ENCODE data around the gene SMPDL3B. TPM values are rescaled to one million over a fixed set of nuclear protein-coding genes. Genes with fewer than 3 reads are reported as not detected.

Gene SMPDL3B
- total RNA-seq, 1 experiment from 2014 or later: 51.3 TPM

- peaks cover 15 to 71% (median 53%) of the 10 kb centered on the region in 3 experiments; a peak in 6 of 7 replicates for H3K36me3 Mint-ChIP-seq (ENCODE audit: insufficient read depth in 1 of 3, low read depth in 3 of 3)
- H4K5ac ChIP-seq (ENCODE audit: insufficient read length, low read depth, low read length): no peak overlapping the region
- WGBS (ENCODE audit: extremely low coverage, insufficient read length, low lambda C conversion rate): no CpG with 5 or more reads among the region's 6 CpGs
- no peak overlapping the region for H3K23ac ChIP-seq (ENCODE audit: insufficient read length, low read depth, low read length)
- no peaks in the 10 kb centered on the region for H3K9me3 Mint-ChIP-seq
- H4K20me1 ChIP-seq (ENCODE audit: control insufficient read depth, insufficient read depth, insufficient read length): no peaks in the 10 kb centered on the region
- H3K18ac ChIP-seq (ENCODE audit: insufficient read length, low read depth, low read length): no peak overlapping the region
- no peak overlapping the region for H2AFZ ChIP-seq (ENCODE audit: low read length)
- no peak overlapping the region for H2BK20ac ChIP-seq (ENCODE audit: low read depth, low read length, poor library complexity, severe bottlenecking)
- no peak overlapping the region for H3K4me2 ChIP-seq (ENCODE audit: insufficient read depth, insufficient read length, low read length)
- H3K14ac ChIP-seq (ENCODE audit: insufficient read depth, low read length): no peak overlapping the region
- H2BK12ac ChIP-seq (ENCODE audit: insufficient read length, low read depth, low read length): no peak overlapping the region
- no peak overlapping the region for H2BK15ac ChIP-seq (ENCODE audit: low read depth, low read length)
- no peaks in the 10 kb centered on the region for H3K79me1 ChIP-seq (ENCODE audit: insufficient read depth, low read depth, low read length, poor library complexity, severe bottlenecking)
- H3K23me2 ChIP-seq (ENCODE audit: insufficient read length, low read depth, low read length, poor library complexity, severe bottlenecking): no peaks in the 10 kb centered on the region
- no peak for DNase-seq
- no peaks in the 10 kb centered on the region for H3K27me3 ChIP-seq (ENCODE audit: insufficient read depth, low read length)
- H3K4ac ChIP-seq (ENCODE audit: low read depth, low read length): no peak overlapping the region
- H3K27ac ChIP-seq (ENCODE audit: insufficient read length, low read depth, low read length): no peak overlapping the region
- H3T11ph ChIP-seq (ENCODE audit: low read length): no peak overlapping the region
- no peak overlapping the region for H3K56ac ChIP-seq (ENCODE audit: insufficient read length, low read depth, low read length)
- H3K9me3 ChIP-seq (ENCODE audit: control insufficient read depth, low read depth, low read length): no peaks in the 10 kb centered on the region
- H3K9ac ChIP-seq (ENCODE audit: extremely low read depth, insufficient read length, low read length): no peak overlapping the region
- no peak for TF ChIP-seq CTCF (conservative IDR thresholded peaks at IDR 0.05)
- H3K4me1 ChIP-seq (ENCODE audit: insufficient read depth, low read length): no peaks in the 10 kb centered on the region
- H4K8ac ChIP-seq (replicated peaks; ENCODE audit: insufficient read length, low read depth, low read length): no peak overlapping the region
- H3K79me2 ChIP-seq (ENCODE audit: insufficient read depth, low read length): no peaks in the 10 kb centered on the region
- no peaks in the 10 kb centered on the region for H3K27me3 Mint-ChIP-seq (ENCODE audit: low read depth)
- H3K4me1 Mint-ChIP-seq: no peaks in the 10 kb centered on the region
- no peak overlapping the region for H4K91ac ChIP-seq (ENCODE audit: insufficient read length, low read depth, low read length)
- H3K27ac Mint-ChIP-seq: no peak overlapping the region
- H2BK120ac ChIP-seq (ENCODE audit: low read depth, low read length, poor library complexity, severe bottlenecking): no peak overlapping the region
- H2BK5ac ChIP-seq (ENCODE audit: insufficient read length, low read length): no peak overlapping the region
- no peak overlapping the region for H3K4me3 Mint-ChIP-seq
- H2AK5ac ChIP-seq (ENCODE audit: insufficient read length, low read length): no peak overlapping the region
Measured at GRCh38 chr1:27992276-27992675, 57.5 kb downstream of the SMPDL3B start.
